Uterus (tissue), 2 donors: ENCODE measurements around the gene TBK1.

Experiments
- CTCF ChIP-seq, 4 experiments: fragments of 200-600 bp in 2 of 4; fragments of 450-650 bp in 2 of 4; sonication (generic) in 2 of 4; IDR thresholded peaks; one replicate each; pipeline ENCODE4 v1.5.1; 2016 to 2019; ENCODE audit warnings: antibody characterized with exemption in 4 of 4, mild to moderate bottlenecking in 2 of 4, moderate library complexity in 1 of 4
- POLR2A ChIP-seq, 2 donors: fragments of 450-650 bp; IDR thresholded peaks; one replicate each; pipeline ENCODE4 v1.6.1; 2016; ENCODE audit warnings: antibody characterized with exemption in 2 of 2, mild to moderate bottlenecking in 1 of 2, moderate library complexity in 1 of 2

DNA sequence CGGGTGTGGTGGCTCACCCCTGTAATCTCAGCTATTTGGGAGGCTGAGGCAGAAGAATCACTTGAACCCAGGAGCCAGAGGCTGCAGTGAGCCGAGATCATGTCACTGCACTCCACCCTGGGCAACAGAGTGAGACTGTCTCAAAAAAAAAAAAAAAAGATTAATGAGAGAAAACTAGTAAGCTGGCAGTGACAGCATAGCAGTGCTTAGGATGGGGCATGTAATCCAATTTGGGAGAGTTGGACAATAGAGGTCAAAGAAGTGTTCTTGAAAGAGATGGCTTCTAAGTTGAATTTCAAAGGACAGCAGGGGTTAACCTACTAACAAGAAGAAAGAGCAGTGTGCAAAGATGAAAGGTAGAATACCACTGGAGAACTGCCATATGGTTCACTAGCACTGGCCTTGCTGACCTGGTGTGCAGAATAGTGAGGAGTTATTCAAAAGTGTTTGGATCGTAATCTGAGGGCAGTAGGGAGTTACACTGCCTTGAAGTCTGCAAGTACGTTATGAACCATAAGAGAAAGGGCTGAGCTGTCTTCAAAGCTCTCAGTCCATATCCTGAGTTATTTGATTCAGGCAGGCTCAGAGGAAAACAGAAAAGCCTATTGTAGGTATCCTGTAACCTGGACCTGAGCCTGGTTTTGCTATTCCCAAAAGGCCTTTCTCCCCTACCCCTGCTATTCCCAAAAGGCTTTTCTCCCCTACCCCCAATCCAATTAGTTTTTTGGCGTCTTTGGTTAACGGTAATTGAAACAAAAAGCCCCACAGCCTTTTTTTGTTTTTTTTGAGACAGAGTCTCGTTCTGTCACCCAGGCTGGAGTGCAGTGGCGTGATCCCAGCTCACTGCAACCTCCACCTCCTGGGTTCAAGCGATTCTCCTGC lies 44.3 kb upstream of the TBK1 start:
- TF ChIP-seq CTCF (IDR thresholded peaks at IDR 0.05), result no peak
- no peak for TF ChIP-seq POLR2A (IDR thresholded peaks at IDR 0.05)
